ENCODE data around the gene OXCT1. TPM values are rescaled to one million over a fixed set of nuclear protein-coding genes. Genes with fewer than 3 reads are reported as not detected.

The OXCT1 gene
- total and polyA plus RNA-seq, 4 experiments from 2014 or later = 30.1 to 37.5 (median 33.1) TPM

- H3K36me3 ChIP-seq (ENCODE audit: insufficient read depth, low read length) = no peaks in the 10 kb centered on the region
- no peak overlapping the region for H3K27ac Mint-ChIP-seq
- no peaks in the 10 kb centered on the region for H3K4me1 Mint-ChIP-seq
- intact Hi-C loops (cut with micrococcal nuclease) = no loop called here
- no peaks in the 10 kb centered on the region for H3K9me3 ChIP-seq (ENCODE audit: control insufficient read depth in 1 of 2, low read length in 2 of 2)
- H3K36me3 Mint-ChIP-seq = no peaks in the 10 kb centered on the region
- H3K27me3 ChIP-seq (ENCODE audit: insufficient read depth, low read length) = no peaks in the 10 kb centered on the region
- DNase-seq = no peak
- no peak overlapping the region for H3K4me3 ChIP-seq (ENCODE audit: low read length in 2 of 2)
- ChIA-PET POLR2A (ENCODE audit: partially characterized antibody) (no interaction called here), CTCF (ENCODE audit: partially characterized antibody) (no interaction called here)
- peaks cover 0 to 5% (median 2%) of the 10 kb centered on the region in 8 donors for H3K9me3 Mint-ChIP-seq
- H3K4me1 ChIP-seq (ENCODE audit: insufficient read depth, low read length) = no peaks in the 10 kb centered on the region
- H3K27ac ChIP-seq (ENCODE audit: low read depth, low read length) = no peak overlapping the region
- peaks cover 3 to 10% of the 10 kb centered on the region in 2 donors for H3K27me3 Mint-ChIP-seq
- H3K4me3 Mint-ChIP-seq = no peak overlapping the region
Measured at GRCh38 chr5:41683181-41683580, 187.0 kb downstream of the OXCT1 start.

DNA sequence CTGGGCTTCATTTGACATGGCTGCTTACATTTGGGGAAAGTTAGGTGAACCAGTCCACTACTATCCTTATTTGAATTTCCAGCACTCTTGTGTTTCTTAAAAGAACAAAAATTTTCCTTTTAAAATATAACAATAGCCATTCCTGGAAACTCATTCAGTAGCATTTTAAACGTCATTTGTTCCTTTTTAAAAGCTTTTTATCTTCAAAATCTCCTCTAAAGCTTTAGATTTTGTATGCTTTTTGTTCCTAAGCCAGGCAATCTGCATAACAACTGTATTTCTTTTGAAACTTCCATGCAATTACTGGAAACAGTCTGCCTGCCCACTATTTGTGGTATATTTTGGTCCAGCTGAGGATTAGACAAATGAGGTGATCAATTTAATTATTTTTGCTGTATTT lies 187.6 kb downstream of the OXCT1 start:
- no peaks in the 10 kb centered on the region for H3K4me1 ChIP-seq (ENCODE audit: insufficient read depth, low read length)
- CTCF ChIA-PET (ENCODE audit: partially characterized antibody) = no interaction called here
- H3K27me3 ChIP-seq (ENCODE audit: insufficient read depth, low read length) = no peaks in the 10 kb centered on the region
- no peak overlapping the region for H3K4me3 Mint-ChIP-seq
- no peaks in the 10 kb centered on the region for H3K9me3 ChIP-seq (ENCODE audit: control insufficient read depth in 1 of 2, low read length in 2 of 2)
- no peaks in the 10 kb centered on the region for H3K4me1 Mint-ChIP-seq
- H3K36me3 ChIP-seq (ENCODE audit: insufficient read depth, low read length) = no peaks in the 10 kb centered on the region
- H3K4me3 ChIP-seq (ENCODE audit: low read length in 2 of 2) = no peak overlapping the region
- H3K36me3 Mint-ChIP-seq = no peaks in the 10 kb centered on the region
- H3K27ac ChIP-seq (ENCODE audit: low read depth, low read length) = no peak overlapping the region
- H3K27me3 Mint-ChIP-seq = peaks cover 3 to 10% of the 10 kb centered on the region in 2 donors
- peaks cover 0 to 5% (median 2%) of the 10 kb centered on the region in 8 donors for H3K9me3 Mint-ChIP-seq
- POLR2A ChIA-PET (ENCODE audit: partially characterized antibody) = no interaction called here
- intact Hi-C loops (cut with micrococcal nuclease) = no loop called here
- no peak overlapping the region for H3K27ac Mint-ChIP-seq
- DNase-seq = no peak

GRCh38 chr5:41681840-41682239 lies 188.4 kb downstream of the OXCT1 start:
- H3K4me3 ChIP-seq (ENCODE audit: low read length in 2 of 2) = no peak overlapping the region
- no peak overlapping the region for H3K27ac ChIP-seq (ENCODE audit: low read depth, low read length)
- no peaks in the 10 kb centered on the region for H3K36me3 Mint-ChIP-seq
- ChIA-PET POLR2A (ENCODE audit: partially characterized antibody) (no interaction called here), CTCF (ENCODE audit: partially characterized antibody) (no interaction called here)
- no peak overlapping the region for H3K4me3 Mint-ChIP-seq
- no peaks in the 10 kb centered on the region for H3K4me1 Mint-ChIP-seq
- H3K36me3 ChIP-seq (ENCODE audit: insufficient read depth, low read length) = no peaks in the 10 kb centered on the region
- DNase-seq = no peak
- no peaks in the 10 kb centered on the region for H3K9me3 ChIP-seq (ENCODE audit: control insufficient read depth in 1 of 2, low read length in 2 of 2)
- peaks cover 3 to 10% of the 10 kb centered on the region in 2 donors for H3K27me3 Mint-ChIP-seq
- H3K27me3 ChIP-seq (ENCODE audit: insufficient read depth, low read length) = no peaks in the 10 kb centered on the region
- intact Hi-C loops (cut with micrococcal nuclease) = no loop called here
- H3K9me3 Mint-ChIP-seq = peaks cover 0 to 5% (median 2%) of the 10 kb centered on the region in 8 donors
- no peaks in the 10 kb centered on the region for H3K4me1 ChIP-seq (ENCODE audit: insufficient read depth, low read length)
- no peak overlapping the region for H3K27ac Mint-ChIP-seq

Other genes with a start within 250 kb of the OXCT1 start
- 10 to 100 TPM; 33.1 to 33.7 TPM for gene RIMOC1, start 33.9 kb upstream of the OXCT1 start, total RNA-seq
- gene RIMOC1, start 33.9 kb upstream of the OXCT1 start, polyA plus RNA-seq = 10 to 100 TPM in 1 of 2 donors, 1 to 10 TPM in 1; 3.9 to 10.5 TPM
- 10 to 100 TPM; 15.1 to 18.2 TPM for gene FBXO4, start 54.9 kb upstream of the OXCT1 start, total RNA-seq
- 10 to 100 TPM; 14.9 to 21.2 TPM for gene FBXO4, start 54.9 kb upstream of the OXCT1 start, polyA plus RNA-seq

Measured in CD4-positive, alpha-beta memory T cell (primary cell).